ENCODE results near the gene TTLL9.

- TF ChIP-seq MAX (IDR thresholded peaks at IDR 0.05; ENCODE audit: low read depth, low read length) (no peak), CTCF (IDR thresholded peaks at IDR 0.05; ENCODE audit: low read depth, low read length) (peak; percentile 96), POLR2A (IDR thresholded peaks at IDR 0.05; ENCODE audit: extremely low read depth, insufficient read length) (peak; percentile 91)
Observed at GRCh38 chr20:31951530-31952453, 81.4 kb downstream of the TTLL9 start, which contains the start of gene PDRG1.

Measured in NB4 (cell line).